GM18517 (cell line): ENCODE data around the gene ST8SIA6.
"Not testable (repeated sequence)": the region's sequence is repeated elsewhere in the genome, so short reads cannot be mapped to it uniquely, and the experiment has no call there.

Experiments used
- ATAC-seq: cut with Tn5 transposase; IDR thresholded peaks from one replicate; pipeline ENCODE4 v1.9.1; 2021; ENCODE audit warnings: mild to moderate bottlenecking, moderate library complexity; ENCODE audit not compliant: unreplicated experiment

The ST8SIA6 gene

GRCh38 chr10:17349717-17350116 lies 104.7 kb downstream of the ST8SIA6 start:
- no peak for ATAC-seq

DNA sequence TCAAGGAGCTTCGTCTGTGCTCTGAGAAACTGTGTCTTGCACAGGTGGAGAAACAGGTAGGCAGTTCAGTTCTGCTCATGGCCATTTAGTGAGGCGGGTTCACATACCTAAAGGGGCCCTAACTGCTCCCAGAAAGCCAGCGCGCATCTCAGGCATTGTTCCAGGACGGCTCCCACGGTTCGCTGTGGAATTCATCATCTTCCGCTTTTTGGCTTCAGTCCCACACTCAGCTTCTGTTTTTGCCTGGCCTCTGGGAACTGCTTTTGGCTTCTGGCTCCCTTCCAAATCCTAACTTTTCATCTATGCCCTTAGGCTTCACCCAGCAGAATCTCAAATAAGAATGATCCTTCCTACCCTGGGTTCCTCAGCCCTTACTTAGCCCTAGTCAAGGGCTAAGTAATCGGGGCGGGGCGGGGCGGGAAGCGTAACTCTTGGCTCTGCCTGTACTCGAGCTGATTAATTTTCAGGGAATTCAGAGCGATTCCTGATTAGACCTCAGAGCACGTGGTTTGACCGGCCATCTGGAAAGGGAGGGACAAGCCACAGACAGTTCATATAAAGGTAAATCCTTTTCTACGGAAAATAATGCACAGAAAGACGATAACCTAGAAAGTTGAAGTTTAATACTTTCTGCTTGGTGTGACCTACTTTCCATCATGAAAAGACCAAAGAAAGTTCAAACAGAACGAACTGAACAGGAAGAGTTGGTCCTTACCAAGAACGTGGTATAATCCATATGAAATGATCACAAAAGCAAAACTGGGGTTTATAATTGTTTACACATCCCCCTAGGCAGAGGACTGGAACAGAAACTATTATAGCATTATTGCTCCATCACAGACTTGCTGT lies 105.7 kb downstream of the ST8SIA6 start:
- no peak for ATAC-seq

DNA sequence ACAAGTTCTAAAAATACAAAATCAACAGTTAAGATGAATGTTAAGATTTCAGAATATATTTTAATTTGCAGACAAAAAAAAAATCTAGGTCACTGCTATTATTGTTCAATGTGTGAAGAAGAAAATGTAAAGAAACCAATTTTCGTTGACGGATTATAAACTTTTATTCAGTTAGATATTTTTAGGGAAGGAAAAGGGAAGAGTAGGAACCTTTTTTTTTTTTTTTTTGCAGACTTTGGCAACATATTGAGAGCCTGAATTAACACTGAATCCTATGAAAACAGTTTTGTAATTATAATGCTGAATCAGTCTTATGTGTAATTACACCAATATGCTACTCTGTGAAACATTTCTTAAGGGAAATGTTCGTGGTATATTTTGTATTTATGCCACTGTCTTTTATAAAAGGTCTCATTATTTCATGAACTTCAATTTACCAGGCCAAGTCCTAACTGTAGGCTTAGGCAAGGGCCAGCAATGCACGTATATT lies 106.3 kb downstream of the ST8SIA6 start:
- no peak for ATAC-seq

GRCh38 chr10:17344206-17344605 lies 110.2 kb downstream of the ST8SIA6 start:
- no peak for ATAC-seq

DNA sequence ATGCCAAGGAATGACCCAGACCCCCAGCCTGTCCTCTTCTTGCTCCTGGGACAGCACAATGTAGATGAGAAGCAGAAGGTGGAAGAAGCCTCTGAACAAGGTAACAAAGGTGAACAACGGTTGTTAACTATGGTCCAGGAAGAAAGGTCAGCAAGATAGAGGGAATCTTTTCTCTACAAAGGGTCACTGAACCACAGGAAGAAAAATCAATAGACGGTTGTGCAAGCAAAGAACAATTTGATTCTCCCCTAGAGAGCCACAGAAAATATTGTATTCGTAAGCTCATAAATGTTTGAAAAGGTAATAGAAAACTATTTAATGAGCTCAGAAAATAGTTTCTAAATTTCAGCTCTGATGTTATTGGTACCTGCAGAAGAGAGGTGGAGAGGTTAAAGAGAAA lies 111.3 kb downstream of the ST8SIA6 start:
- ATAC-seq, result no peak

DNA sequence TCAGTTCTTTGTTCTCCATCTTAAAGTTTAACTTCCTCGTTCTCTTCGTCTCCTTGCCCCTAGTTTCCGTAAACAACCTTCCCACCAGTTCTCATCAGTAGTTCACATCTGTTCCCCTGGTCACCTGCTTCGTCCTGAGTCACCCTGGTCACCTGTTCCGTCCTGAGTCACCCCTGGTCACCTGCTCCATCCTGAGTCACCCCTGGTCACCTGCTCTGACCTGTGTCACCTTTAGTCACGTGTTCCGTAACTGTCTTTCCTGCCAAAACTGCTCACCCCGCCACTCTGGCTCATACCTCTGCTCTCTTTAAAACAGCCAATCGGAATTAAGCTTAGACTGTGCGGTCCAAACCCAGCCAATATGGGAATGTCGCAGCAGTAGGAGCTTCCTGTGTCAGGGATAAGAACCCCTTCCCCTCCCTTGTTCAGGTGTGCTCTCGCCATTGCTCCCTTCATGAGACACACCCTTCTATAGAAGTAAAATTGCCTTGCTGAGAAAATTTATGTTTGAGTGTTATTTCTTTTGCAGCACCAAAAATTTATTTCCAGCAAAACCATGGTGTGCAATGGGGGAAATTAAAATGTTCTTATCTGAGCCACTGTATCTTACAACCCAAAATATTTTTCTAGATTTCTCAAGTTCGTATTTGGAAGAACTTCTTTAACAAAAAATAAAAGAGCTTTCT lies 114.1 kb downstream of the ST8SIA6 start:
- ATAC-seq, result no peak

- ATAC-seq, result no peak
These were observed 119.3 kb downstream of the ST8SIA6 start for GRCh38 chr10:17335065-17335464.

- ATAC-seq, result no peak
These were observed 123.9 kb downstream of the ST8SIA6 start for GRCh38 chr10:17330501-17330900.

GRCh38 chr10:17326377-17326776 lies 128.0 kb downstream of the ST8SIA6 start:
- ATAC-seq, result no peak

- ATAC-seq, result not testable (repeated sequence)
These were observed 132.4 kb downstream of the ST8SIA6 start for GRCh38 chr10:17321957-17322356.

DNA sequence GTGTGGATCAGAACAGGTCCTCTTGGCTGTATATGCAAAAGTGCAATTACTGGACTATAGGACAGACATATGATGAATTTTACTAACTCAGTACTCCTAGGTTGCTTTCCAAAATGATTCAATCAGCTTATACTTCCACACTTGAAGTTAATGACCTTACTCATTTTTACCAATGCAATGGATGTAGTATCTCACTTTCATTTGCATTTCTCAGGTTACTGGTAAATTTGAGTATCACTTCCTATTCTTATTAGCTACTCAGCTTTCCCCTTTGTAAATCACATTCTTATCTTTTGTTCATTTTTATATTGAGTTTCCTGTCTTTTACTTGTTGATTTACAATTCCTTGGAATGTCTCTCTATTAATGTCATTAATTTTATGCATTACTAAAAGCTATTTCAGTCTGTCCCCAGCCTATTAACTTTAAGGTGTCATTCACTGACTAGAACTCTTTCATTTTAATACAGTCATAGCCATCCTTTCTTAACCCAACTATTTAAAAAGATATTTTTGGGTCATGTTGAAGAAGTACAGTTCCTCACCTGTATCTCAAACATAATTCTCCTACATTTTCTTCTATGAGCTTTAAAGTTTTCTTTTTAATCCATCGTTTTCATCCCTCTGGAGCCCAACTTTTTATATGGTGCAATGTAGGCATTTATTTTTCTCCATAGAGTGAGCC lies 137.8 kb downstream of the ST8SIA6 start:
- ATAC-seq, result peak; percentile 95

- ATAC-seq, result no peak
These were observed 145.0 kb downstream of the ST8SIA6 start for GRCh38 chr10:17309435-17309834.

DNA sequence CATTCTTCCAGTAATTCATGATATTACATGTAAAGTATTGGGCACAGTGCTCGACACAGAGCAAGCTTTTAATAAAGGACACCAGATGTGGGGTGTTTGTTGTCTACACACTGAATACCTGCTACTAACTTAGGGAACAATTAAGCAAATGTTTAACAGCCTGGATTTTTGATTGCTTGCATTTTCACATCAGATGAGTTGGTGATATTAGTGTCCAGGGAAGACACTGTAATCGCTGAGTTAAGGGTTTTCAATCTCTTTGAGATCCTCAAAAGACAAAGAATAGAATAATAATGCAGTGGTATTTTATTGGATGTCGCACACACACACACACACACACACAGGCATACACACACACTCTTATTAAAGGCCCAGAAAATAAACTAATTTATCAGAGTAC lies 147.3 kb downstream of the ST8SIA6 start:
- ATAC-seq, result no peak

DNA sequence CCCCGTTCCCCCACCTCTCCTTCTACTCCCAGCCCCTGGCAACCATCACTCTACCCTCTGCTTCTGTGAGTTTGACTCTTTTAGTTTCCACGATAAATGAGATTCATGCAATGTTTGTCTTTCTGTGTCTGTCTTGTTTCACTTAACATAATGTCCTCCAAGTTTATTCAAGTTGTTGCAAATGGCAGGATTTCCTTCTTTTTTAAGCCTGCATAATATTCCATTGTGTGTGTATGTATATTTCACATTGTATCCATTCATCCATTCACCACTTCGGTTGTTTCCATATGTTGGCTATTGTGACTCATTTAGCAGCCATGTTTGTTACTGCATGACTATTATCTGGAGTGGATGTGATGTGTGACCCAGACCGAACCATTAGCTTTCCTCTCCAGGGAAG lies 162.0 kb downstream of the ST8SIA6 start:
- ATAC-seq, result no peak

GRCh38 chr10:17290226-17290625 lies 164.2 kb downstream of the ST8SIA6 start:
- ATAC-seq, result no peak

DNA sequence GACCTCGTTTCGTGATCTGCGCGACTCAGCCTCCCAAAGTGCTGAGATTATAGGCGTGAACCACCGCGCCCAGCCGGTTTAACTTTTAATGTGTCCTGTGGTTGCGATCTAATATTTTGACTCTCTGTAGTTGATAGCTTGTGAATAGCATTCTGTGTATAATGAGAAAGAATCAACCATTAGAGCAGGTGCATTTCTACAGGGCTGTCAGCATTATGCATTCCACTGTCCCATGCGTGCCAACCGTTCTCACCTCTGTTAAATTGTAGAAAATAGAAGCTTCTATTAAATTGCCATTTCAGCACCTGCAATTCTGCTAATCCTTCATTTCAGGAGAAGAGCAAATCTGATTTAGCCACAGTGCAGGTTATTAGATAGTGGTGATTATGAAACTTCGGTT lies 164.6 kb downstream of the ST8SIA6 start:
- ATAC-seq, result no peak

DNA sequence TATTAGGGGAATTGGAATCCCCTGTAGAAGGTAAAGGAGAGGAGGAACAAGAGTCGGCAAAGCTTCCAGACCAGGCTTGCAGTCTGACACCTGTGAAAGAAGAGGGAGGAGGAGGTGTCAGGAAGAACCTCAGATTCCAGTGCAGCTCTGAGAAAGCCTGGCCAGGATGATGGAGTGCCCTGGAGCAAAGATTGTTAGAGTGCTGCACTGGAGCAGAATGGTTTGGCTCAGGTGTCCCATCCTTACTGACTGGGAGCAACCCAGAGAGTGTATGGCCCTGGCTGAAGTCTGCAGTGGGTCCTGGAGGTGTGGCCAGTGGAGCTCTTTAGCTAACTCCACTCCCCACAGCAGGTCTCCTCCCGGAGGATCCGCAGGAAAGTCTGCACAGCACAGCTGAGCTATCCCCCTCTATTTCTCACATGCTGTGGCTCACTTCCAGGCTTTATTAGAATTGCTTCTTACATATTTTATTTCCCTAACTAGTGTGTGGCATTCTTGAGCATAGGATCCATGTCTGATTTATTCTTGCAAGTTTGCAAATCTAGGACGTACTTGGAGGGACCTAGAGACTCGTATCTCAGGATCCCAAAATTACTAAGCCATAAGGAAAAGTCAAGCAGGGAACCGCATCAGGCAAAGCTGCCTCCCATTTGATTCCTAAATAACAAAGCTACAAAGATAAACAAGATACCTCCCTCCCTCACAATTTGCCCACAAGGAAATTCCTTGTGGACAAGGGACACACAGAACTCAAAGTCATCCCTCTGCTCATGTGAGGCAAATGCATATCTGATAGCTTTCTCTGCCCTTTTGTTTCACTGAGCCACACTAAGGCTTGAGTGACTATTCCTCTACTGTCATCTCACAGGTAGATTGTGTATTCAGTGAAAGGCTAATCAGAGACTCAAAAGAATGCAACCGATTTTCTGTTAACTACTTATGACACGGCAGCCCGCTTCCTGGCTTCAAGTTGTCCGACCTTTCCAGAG lies 167.5 kb downstream of the ST8SIA6 start:
- no peak for ATAC-seq

DNA sequence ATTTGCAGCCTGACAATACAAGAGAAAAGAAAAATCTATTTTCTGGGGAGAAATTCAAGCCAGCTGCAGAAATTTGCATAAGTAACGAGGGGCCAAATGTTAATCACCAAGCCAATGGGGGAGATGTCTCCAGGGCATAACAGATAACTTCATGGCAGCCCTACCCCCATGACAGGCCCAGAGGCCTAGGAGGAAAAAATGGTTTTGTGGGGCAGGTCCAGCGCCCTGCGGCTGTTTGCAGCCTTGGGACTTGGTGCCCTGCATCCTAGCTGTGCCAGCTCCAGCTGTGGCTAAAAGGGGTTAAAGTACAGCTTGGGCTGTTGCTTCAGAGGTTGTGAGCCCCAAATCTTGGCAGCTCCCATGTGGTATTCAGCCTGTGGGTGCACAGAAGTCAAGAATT lies 172.1 kb downstream of the ST8SIA6 start:
- no peak for ATAC-seq

DNA sequence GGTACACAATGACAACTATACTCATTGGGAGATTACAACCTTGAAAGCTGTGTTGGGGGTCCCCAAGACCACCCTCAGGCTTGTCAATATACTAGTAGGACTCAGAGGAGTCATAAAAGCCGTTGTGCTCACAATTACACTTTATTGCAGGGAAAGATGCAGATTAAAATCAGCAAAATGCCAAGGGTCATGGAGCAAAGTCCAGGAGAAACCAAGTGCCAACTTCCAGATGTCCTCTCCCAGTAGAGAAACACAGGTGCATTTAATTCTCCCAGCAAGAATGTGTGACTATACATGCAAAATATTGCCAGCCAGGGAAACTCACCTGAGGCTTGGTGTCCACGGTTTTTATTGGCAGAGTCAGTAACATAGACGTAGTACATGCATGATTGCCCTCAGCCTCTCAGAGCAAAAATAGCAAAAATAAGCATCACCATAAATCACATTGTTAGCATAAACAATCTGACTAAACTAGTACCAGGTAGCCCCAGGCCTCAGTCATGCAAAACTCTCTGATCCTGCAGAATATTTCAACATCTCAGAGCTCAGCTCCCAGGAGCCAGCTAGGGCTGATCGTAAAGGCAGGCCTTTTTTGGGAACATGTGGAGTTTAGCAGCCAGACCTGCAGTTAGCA lies 175.7 kb downstream of the ST8SIA6 start:
- no peak for ATAC-seq
